K562 (cell line): ENCODE measurements around the gene OMA1. TPM values are rescaled to one million over a fixed set of nuclear protein-coding genes. Genes with fewer than 3 reads are reported as not detected.

Source experiments
- ATAC-seq: fragments of 200-7000 bp; cut with Tn5 transposase; 3 replicates; pipeline ENCODE4 v1.9.1; 2020; ENCODE audit warnings: moderate library complexity
- BruUV-seq: library from RNA; stranded (reverse); fragments of 400-500 nt; replicated peaks from 2 replicates; lab custom pipeline; 2021; lab: Mats Ljungman, UMichigan
- CTCF ChIA-PET: fragments of 300-600 bp; formaldehyde crosslinking; extraction: SDS; loops from one replicate; lab custom pipeline; 2021; ENCODE audit warnings: low intra/inter-chr PET ratio; lab: Yijun Ruan, JAX
- POLR2A ChIA-PET: fragments of 300-600, 350-650 bp; sonication (Branson Sonifier 250); formaldehyde crosslinking; extraction: SDS; loops from one replicate; lab custom pipeline; 2021; ENCODE audit warnings: antibody characterized with exemption, inconsistent platforms; lab: Yijun Ruan, JAX
- DNase-seq, 4 experiments: peaks; one replicate each; pipeline versions ENCODE4 v3.0.0 to v3.0.0-alpha.2; 2011 to 2018; ENCODE audit warnings: low spot score in 3 of 4, mixed read lengths in 3 of 4; ENCODE audit errors: extremely low read depth in 1 of 4
- FAIRE-seq: peaks from 2 replicates; lab custom pipeline; 2011; peaks lifted over from hg19 to GRCh38; lab: Jason Lieb, UNC
- H2AFZ ChIP-seq: 2 replicates; pipeline ENCODE4 v1.6.0; 2011; ENCODE audit warnings: low read depth, low read length, control low read depth, inconsistent platforms
- H3K27ac ChIP-seq: fragments of 200-600 bp; 3 replicates; pipeline ENCODE4 v1.8.0; 2011; ENCODE audit warnings: low read depth, mild to moderate bottlenecking, control low read depth, inconsistent platforms, low read length, moderate library complexity, mixed read lengths; ENCODE audit errors: extremely low read depth
- H3K27me3 ChIP-seq, 2 experiments: fragments of 300-600 bp in 1 of 2; 2 replicates in 1 of 2; 3 replicates in 1 of 2; pipeline versions ENCODE4 v1.6.0 to v1.8.0; 2011; ENCODE audit warnings: inconsistent platforms in 2 of 2, low read length in 2 of 2, mild to moderate bottlenecking in 1 of 2, mixed read lengths in 1 of 2, moderate library complexity in 1 of 2; ENCODE audit not compliant: control insufficient read depth in 2 of 2, insufficient read depth in 2 of 2
- H3K36me3 ChIP-seq: fragments of 300-600 bp; 3 replicates; pipeline ENCODE4 v1.8.0; 2011; ENCODE audit warnings: mild to moderate bottlenecking, low read length, inconsistent platforms; ENCODE audit not compliant: control insufficient read depth, insufficient read depth
- H3K4me1 ChIP-seq, 2 experiments: fragments of 200-600 bp in 1 of 2; replicated peaks in 1 of 2; 2 replicates in 1 of 2; 3 replicates in 1 of 2; pipeline versions ENCODE4 v1.5.1 to v1.8.0; 2011; ENCODE audit warnings: inconsistent platforms in 2 of 2, low read length in 2 of 2, mild to moderate bottlenecking in 1 of 2, mixed read lengths in 1 of 2, moderate library complexity in 1 of 2; ENCODE audit not compliant: control insufficient read depth in 2 of 2, insufficient read depth in 2 of 2
- H3K4me2 ChIP-seq: 2 replicates; pipeline ENCODE4 v1.6.1; 2011; ENCODE audit warnings: low read length, control low read depth, inconsistent platforms, mixed read lengths; ENCODE audit not compliant: insufficient read depth
- H3K4me3 ChIP-seq: fragments of 200-600 bp; sonication (generic), shearing (Covaris generic); 2 replicates; pipeline ENCODE4 v1.5.1; 2016; ENCODE audit warnings: control low read depth, inconsistent platforms
- H3K79me2 ChIP-seq: fragments of 200-600 bp; 3 replicates; pipeline ENCODE4 v1.8.0; 2011; ENCODE audit warnings: low read length, inconsistent platforms; ENCODE audit not compliant: control insufficient read depth, insufficient read depth
- H3K9ac ChIP-seq, 2 experiments: 2 replicates each; pipeline versions ENCODE4 v1.6.0 to v1.6.1; 2011; ENCODE audit warnings: low read depth in 2 of 2, low read length in 2 of 2, control low read depth in 1 of 2, inconsistent platforms in 1 of 2, mild to moderate bottlenecking in 1 of 2, mixed read lengths in 1 of 2; ENCODE audit not compliant: insufficient read depth in 1 of 2
- H3K9me1 ChIP-seq: one replicate; pipeline ENCODE4 v1.6.0; 2011; ENCODE audit warnings: inconsistent platforms, mild to moderate bottlenecking, low read length, moderate library complexity; ENCODE audit not compliant: control insufficient read depth, insufficient read depth
- H3K9me3 ChIP-seq: replicated peaks from 2 replicates; pipeline ENCODE4 v1.5.1; 2011; ENCODE audit warnings: low read depth, low read length, inconsistent platforms; ENCODE audit not compliant: control insufficient read depth, insufficient read depth
- H4K20me1 ChIP-seq: replicated peaks from 2 replicates; pipeline ENCODE4 v1.6.1; 2011; ENCODE audit warnings: low read length, inconsistent platforms, mixed read lengths; ENCODE audit not compliant: control insufficient read depth, insufficient read depth
- CBFA2T3 ChIP-seq: fragments of 450-650 bp; IDR thresholded peaks from 2 replicates; pipeline ENCODE4 v1.6.1; 2017
- IFI16 ChIP-seq: fragments of 250-450 bp; sonication (Bioruptor Pico); IDR thresholded peaks from 2 replicates; pipeline ENCODE4 v2.1.2; 2022; ENCODE audit warnings: mild to moderate bottlenecking, inconsistent platforms
- NR2C1 ChIP-seq, 2 experiments: fragments of 450-650 bp; IDR thresholded peaks; 2 replicates each; pipeline ENCODE4 v1.6.1; 2017; ENCODE audit warnings: mild to moderate bottlenecking in 2 of 2, antibody characterized with exemption in 1 of 2, inconsistent platforms in 1 of 2, missing compliant biosample characterization in 1 of 2, missing genetic modification characterization in 1 of 2
- PPARD ChIP-seq: fragments of 250-450 bp; sonication (Bioruptor Pico); IDR thresholded peaks from 2 replicates; pipeline ENCODE4 v1.8.0; 2022; ENCODE audit warnings: inconsistent platforms, mild to moderate bottlenecking, moderate library complexity
- TEAD2 ChIP-seq: fragments of 450-650 bp; IDR thresholded peaks from 2 replicates; pipeline ENCODE4 v1.6.1; 2016; ENCODE audit warnings: missing genetic modification characterization, control low read depth, missing compliant biosample characterization
- WGBS: fragments of 100-300 bp; shearing (Covaris generic); methylation state at CpG from one replicate; pipeline ENCODE4 v1.1.6; 2016; ENCODE audit warnings: low coverage, mixed read lengths; ENCODE audit not compliant: insufficient coverage; ENCODE audit errors: missing lambda C conversion rate; 5-methylcytosine and 5-hydroxymethylcytosine counted together
- in situ Hi-C: fragments of 300-500 bp; cut with MboI; formaldehyde crosslinking; loops from 4 replicates; pipeline ENCODE4 v1.15.0; 2018; ENCODE audit warnings: inconsistent platforms, mixed read lengths
- intact Hi-C: fragments of 100-400 bp; cut with micrococcal nuclease; formaldehyde crosslinking; loops from 2 replicates; pipeline ENCODE4 v1.14.2; 2022
- polyA plus RNA-seq, 8 experiments: library from polyadenylated mRNA; depleted of rRNA in 4 of 8; stranded (reverse) in 5 of 8; unstranded in 3 of 8; fragments of >200 nt; fragmentation: Nextera tagmentation in 2 of 8; fragmentation: Illumina TruSeq in 1 of 8; extraction: Ambion mirVana in 2 of 8; extraction: Trizol in 1 of 8; gene quantifications; 2 replicates each; pipeline versions ENCODE4 v1.2.1 to v1.2.3, GENCODE V29; 2011 to 2014; ENCODE audit warnings: inconsistent platforms in 1 of 8, missing spikeins in 1 of 8
- total RNA-seq, 7 experiments: library from RNA; depleted of rRNA in 6 of 7; stranded (reverse); fragments of >200 nt in 6 of 7; fragmentation: Illumina TruSeq in 2 of 7; extraction: Trizol in 2 of 7; gene quantifications; 2 replicates each; pipeline versions ENCODE4 v1.2.1 to v1.2.3, GENCODE V29; 2011 to 2021; ENCODE audit warnings: low replicate concordance in 1 of 7
- TF ChIP-seq, protein P1 (sequence below): fragments of 450-650 bp; IDR thresholded peaks from 2 replicates; pipeline ENCODE4 v1.7.0; 2016; ENCODE audit warnings: borderline replicate concordance

OMA1 gene
- total and polyA plus RNA-seq, 9 of the 15 experiments (the other 6 are each of a cell fraction or from before 2014, with no cell fraction given) = 16.6 to 51.5 (median 33.5) TPM

DNA sequence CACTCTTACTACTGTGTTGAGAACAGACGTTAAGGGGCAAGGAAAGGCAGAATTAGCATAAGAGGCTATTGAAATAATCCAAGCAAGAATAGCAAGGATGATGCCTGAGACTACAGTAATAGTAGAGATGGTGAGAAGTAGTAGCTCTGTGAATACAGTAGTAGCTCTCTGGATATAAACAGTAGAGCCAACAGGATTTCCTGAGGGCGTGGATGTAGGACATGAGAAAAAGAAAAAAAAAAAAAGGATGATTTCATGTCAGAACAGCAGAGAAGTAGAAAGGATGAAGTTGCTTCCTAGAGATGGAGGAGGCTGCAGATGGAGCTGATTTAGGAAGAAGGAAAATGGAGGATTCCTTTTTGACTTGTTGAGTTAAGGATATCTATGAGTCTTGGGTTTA is 112.3 kb downstream of the OMA1 start:
- H3K4me2 ChIP-seq = no peak overlapping the region

More for the DNA sequence above, 112.3 kb downstream of the OMA1 start:
- no peak overlapping the region for H3K27ac ChIP-seq
- peaks cover 0 to 8% of the 10 kb centered on the region in 2 experiments; a peak in 3 of 5 replicates for H3K4me1 ChIP-seq
- H4K20me1 ChIP-seq = no peaks in the 10 kb centered on the region
- in situ Hi-C loops = no loop called here
- ChIA-PET POLR2A (no interaction called here), CTCF (no interaction called here)
- ATAC-seq (no peak), FAIRE-seq (no peak), DNase-seq (no peak)
- no peaks in the 10 kb centered on the region for H3K9me1 ChIP-seq
- no peaks in the 10 kb centered on the region for H3K36me3 ChIP-seq
- no peaks in the 10 kb centered on the region for H3K9me3 ChIP-seq
- no peaks in the 10 kb centered on the region for H3K79me2 ChIP-seq
- H3K27me3 ChIP-seq = peaks cover 6 to 15% of the 10 kb centered on the region in 2 experiments; a peak in 2 of 5 replicates
- H3K9ac ChIP-seq = no peak overlapping the region
- no peak overlapping the region for H3K4me3 ChIP-seq
- TF ChIP-seq PPARD (CRISPR knock-in tag) = no peak
- TF ChIP-seq, protein P1, sequence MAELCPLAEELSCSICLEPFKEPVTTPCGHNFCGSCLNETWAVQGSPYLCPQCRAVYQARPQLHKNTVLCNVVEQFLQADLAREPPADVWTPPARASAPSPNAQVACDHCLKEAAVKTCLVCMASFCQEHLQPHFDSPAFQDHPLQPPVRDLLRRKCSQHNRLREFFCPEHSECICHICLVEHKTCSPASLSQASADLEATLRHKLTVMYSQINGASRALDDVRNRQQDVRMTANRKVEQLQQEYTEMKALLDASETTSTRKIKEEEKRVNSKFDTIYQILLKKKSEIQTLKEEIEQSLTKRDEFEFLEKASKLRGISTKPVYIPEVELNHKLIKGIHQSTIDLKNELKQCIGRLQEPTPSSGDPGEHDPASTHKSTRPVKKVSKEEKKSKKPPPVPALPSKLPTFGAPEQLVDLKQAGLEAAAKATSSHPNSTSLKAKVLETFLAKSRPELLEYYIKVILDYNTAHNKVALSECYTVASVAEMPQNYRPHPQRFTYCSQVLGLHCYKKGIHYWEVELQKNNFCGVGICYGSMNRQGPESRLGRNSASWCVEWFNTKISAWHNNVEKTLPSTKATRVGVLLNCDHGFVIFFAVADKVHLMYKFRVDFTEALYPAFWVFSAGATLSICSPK = no peak
- no peak for TF ChIP-seq IFI16 (CRISPR knock-in tag)
- TF ChIP-seq NR2C1 (IDR thresholded peaks at IDR 0.05) = no peak
- no peak for TF ChIP-seq NR2C1 (tag; IDR thresholded peaks at IDR 0.05)
- no peak for TF ChIP-seq TEAD2 (tag)
- TF ChIP-seq CBFA2T3 = no peak
- H2AFZ ChIP-seq = no peak overlapping the region
- no TSS peak for BruUV-seq
- intact Hi-C loops = no loop called here
- WGBS = 0% methylated on average over 2 of the region's 2 CpGs
